Stimulated activated CD4-positive, alpha-beta T cell treated with anti-CD3 and anti-CD28 coated beads, Interleukin-4, amount 100 ng/mL, for 24 hours (primary cell): Measurements from ENCODE around the gene CAMK2A.
"Not testable (repeated sequence)": the region's sequence is repeated elsewhere in the genome, so short reads cannot be mapped to it uniquely, and the experiment has no call there.

Experiments
- DNase-seq: peaks from one replicate; pipeline ENCODE4 v3.0.0-alpha.2; 2020

CAMK2A gene

DNA sequence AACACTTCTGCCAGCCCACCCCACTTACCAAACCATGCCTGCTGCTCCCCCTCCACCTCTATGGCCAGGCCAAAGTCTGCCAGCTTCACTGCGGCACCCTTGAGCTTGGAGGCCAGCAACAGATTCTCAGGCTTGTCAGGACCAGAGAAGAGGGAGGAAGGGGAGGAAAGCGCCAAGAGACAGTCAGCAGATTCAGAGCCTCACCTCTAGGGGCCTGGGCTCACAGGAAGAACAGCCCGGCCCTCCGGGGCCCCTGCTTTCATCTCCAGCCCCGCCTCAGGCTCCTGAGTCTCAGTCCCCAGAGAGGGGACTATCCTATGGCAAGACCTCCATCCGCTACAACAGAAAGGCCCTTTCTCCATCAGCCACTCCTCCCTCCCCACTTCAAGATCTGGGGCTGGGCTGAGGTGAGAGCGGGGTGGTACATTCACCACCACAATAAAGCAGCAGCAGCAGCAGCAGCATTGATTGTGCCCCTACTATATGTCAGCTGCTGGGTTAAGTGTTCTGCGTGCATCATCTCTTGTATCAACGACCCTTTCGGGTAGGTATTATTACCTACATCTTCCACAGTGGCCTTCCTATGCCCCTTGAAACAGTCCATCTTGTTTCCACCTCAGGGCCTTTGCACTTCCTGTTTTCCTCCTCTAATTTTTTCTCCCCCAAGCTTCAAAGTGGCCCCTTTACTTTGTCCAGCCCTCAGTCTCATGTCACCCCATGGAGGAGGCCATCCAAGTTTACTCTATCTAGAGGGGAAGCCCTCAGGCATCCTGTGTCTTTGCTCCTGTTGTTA, 36.0 kb downstream of the CAMK2A start:
- no peak for DNase-seq

DNA sequence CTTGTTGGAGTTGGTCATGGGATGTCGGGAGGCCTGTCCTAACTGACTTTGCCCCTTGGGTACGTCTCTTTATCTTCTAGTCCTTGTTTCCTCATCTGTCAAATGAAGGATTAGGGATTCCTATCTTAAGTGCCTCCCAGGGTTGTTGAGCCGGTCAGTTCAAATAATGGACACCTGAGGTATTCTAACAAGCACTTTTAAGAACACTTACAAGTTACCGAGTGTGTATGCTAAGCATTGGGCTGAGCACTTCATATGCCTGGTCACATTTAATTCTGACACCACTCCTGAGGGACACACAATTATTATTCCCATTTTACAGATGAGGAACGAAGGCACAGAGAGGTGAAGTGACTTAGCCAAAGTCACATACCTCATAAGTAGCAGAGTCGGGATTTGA, 37.1 kb downstream of the CAMK2A start:
- no peak for DNase-seq

DNA sequence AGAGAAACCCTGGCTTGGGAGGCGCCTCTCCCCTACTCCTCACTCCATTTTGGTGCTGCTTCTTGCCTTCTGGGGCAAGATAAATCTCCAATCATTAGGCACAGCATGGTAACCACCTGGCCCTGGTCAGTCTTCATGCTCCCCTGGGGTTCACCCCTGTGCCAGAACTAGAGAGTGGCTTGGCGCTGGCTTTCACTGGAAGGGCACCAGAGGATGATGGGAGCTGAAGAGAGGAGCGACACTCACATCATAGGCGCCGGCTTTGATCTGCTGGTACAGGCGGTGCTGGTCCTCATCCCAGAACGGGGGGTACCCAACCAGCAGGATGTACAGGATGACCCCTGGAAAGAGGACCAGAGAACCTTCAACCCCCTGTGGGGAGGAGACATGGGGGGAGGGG, 38.1 kb downstream of the CAMK2A start:
- no peak for DNase-seq

DNA sequence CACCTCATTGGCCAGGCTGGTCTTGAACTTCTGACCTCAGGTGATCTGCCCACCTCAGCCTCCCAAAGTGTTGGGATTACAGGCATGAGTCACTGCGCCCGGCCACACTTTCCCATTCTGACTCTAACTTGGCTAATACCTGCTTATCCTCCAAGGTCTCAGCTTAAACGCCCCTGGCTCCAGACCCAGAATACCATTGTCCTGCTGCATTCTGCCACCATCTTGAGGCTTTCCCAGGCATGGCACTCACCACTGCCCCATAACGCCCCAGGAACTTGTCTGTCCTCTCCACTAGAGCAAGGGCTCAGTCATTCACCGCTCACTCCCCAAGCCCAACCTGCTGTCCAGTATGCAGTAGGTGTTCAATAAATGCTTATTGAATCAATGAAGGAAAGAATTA, 39.8 kb downstream of the CAMK2A start:
- DNase-seq = no peak

DNA sequence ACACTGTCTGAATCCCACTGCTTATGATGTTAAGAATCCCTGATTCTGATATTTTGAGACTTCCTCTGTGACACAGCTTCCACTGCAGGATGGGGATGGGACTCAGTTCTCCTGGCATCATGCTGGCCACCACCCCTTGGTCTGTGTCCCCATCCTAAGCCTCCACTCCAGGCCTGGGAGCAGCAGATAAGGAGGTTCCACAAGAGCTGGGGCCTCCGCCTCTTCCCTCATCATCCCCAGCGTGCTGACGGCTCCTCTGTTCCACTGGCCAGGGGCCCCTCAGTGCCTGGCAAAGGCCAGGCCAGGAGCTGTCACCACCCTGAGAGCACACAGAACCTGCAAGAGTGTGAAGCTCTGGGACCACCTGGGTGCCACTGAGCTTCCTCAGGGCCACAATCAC, 40.6 kb downstream of the CAMK2A start:
- no peak for DNase-seq

DNA sequence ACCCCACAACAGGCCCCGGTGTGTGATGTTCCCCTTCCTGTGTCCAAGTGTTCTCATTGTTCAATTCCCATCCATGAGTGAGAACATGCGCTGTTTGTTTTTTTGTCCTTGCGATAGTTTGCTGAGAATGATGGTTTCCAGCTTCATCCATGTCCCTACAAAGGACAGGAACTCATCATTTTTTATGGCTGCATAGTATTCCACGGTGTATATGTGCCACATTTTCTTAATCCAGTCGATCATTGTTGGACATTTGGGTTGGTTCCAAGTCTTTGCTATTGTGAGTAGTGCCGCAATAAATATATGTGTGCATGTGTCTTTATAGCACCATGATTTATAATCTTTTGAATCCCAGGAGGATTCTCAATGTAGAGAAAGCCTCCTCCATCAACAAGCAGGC, 41.1 kb downstream of the CAMK2A start:
- DNase-seq = not testable (repeated sequence)

DNA sequence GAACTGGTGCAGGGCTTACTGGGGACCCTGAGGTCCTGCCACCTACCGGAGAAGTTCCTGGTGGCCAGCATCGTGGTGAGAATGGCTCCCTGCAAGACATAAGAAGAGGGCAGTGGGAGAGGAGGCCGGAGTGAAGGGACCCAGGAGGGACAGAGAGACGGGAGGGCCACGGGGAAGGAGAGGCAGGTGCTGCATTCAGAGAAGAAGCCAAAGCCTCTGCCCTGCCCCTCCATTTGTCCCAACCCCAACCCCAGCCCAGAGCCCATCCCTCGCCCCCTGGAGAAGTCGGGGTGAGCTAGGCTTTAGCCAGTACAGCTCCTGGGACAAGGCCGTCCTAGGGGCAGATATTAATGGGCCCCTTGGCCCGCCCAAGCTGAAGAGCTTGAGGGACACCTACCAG, 41.8 kb downstream of the CAMK2A start:
- DNase-seq = no peak

DNA sequence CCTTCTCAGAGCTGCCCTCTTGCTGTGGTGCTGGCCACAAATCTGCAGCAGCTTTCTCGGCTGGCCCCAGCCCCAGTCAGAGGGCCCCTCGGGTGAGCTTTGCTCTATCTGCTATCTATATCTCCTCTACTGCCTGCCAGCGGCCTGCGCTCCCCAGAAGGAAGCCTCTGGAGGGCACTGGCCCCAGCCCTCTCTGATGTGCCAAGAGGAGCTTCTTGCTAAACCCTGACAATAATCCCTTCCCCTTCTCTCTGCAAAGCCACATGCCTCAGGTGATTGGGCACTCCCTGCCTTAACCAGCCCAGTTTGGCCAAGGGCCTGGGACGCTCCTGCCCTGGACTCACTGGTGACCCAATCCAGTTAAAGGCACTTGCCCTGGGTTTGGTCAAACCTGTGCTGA, 42.7 kb downstream of the CAMK2A start:
- DNase-seq = no peak

DNA sequence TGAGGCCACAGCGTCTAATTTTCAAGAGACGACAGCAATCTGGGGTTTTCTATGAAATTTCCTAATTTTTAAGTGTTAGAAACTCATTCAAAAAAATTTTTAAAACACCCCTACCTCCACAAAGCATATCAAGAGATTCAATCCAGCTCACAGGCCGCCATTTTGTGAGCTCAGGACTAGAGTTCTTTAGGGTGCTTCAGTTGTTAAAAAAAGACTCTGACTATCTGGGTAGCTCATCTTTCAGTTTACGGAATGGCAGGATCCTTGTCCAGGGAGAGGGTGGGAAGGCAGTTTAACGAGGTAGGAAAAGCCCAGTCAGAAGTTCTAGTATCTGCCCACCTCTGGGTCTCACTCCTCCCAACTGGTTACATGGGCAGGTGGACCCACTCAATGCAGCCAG, 43.1 kb downstream of the CAMK2A start:
- DNase-seq = no peak

DNA sequence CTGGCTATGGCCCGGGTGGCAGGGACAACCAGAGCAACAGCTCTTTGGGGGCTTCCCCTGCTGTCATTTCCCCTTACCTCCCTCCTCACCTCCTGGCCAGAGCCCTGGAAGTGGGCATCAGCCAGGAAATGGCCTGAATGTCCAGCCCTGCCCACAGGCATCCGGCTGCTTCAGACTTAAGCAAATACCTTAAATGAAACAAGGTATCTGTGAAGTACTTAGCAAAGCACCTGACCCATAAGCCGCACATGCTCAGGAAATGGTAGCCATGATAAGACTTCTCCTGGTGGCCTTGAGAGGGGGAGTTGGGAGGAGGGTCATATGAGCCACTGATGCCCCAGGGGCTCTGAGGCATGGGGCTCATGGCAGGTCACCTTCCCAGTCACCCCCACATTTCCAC, 43.8 kb downstream of the CAMK2A start:
- DNase-seq = no peak

DNA sequence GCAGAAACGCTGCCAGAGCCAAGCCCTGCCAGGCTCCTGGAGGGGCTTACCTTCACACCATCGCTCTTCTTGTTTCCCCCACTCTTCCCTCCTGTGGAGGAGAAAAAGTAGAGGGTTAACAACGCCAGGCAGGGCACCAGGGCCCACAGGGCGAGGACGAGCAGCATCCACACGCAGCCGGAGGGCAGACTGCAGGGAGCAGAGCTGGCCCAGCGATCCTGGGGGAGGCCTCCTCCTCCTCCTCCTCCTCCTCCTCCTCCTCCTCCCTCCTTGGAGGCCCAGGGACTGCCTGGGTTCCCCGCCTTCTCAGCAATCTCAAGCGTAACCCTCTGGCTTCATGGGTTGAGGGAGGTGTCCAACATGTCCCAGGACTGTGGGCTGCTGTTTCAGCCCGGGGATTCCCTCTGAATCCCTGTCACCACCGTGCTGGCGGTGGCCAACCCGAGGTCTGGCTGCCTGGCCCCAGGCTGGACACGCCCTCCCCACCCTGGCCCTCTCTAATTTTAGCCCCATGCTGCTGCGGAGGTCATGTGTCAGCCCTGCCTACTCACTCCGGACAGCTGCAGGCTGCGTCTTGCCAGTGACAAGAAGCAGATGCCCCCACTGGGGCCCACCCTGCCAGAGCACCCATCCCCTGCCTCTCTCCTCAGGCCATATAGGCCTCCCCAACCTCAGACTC, 44.3 kb downstream of the CAMK2A start:
- no peak for DNase-seq

DNA sequence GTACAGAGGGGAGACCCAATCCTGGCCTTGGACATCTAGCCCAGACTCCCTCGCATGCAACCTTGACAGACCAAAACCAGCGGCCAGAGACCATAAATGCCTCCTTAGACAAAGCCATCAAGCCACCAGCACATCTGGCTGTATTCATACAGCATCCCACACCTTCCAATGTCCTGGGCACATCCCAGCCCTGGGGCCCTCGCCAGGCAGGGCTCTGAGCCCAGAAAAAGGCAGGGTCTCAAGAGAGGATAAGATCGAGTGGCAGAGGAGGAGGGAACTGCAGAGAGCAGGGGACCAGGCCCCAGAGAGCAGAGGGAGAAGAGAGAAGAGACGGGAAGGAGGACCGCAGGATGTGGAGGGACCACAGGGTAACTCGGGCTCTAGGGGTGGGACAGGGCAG, 45.4 kb downstream of the CAMK2A start:
- no peak for DNase-seq

DNA sequence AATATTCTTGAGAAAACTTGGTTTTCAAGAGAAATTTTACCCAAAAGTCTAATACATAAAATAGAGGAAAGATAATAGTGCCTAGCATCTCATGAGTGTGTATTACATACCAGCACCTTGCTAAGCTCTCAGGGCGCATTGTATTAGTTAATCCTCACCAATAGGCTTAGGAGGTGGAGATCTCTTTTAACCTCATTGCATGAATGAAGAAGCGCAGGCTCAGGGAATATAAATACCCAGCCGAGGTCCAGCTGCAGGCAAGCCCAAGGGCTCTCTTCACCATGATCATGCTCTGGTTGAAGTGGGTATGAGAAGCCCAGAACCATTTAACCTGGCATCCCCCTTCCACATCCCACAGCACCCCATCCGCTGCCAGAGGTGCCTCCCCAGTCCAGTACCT, 46.0 kb downstream of the CAMK2A start:
- DNase-seq = no peak

DNA sequence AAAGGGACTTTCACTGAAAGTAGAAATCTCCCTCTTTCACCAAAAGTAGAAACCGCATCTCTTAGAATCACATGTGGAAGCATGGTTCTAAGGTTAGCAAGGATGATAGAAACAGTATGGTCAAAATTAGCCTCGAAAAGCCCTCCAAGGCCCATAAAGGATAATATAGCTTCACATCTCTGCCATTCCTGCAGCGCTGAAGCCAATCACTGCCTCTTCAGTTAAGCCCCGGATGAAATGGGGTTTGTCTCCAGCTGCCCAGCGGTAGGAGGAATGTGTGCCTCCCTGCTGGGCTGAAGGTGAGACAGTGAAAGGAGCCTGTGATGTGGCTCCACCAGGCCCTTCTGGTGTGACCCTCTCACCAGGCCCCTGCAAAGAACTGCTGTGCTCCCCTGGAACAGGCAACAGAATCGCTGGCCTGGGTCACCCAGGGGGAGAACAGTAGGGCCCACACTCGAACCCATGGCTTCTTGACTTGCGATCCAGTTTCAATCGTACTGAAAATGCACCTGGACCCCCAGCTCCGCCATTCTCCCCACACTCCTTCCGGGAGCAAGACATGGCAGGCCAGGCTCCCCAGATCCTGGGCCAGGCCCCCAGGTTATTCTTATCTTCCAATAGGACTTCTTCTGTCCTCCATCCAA, 47.2 kb downstream of the CAMK2A start:
- no peak for DNase-seq

DNA sequence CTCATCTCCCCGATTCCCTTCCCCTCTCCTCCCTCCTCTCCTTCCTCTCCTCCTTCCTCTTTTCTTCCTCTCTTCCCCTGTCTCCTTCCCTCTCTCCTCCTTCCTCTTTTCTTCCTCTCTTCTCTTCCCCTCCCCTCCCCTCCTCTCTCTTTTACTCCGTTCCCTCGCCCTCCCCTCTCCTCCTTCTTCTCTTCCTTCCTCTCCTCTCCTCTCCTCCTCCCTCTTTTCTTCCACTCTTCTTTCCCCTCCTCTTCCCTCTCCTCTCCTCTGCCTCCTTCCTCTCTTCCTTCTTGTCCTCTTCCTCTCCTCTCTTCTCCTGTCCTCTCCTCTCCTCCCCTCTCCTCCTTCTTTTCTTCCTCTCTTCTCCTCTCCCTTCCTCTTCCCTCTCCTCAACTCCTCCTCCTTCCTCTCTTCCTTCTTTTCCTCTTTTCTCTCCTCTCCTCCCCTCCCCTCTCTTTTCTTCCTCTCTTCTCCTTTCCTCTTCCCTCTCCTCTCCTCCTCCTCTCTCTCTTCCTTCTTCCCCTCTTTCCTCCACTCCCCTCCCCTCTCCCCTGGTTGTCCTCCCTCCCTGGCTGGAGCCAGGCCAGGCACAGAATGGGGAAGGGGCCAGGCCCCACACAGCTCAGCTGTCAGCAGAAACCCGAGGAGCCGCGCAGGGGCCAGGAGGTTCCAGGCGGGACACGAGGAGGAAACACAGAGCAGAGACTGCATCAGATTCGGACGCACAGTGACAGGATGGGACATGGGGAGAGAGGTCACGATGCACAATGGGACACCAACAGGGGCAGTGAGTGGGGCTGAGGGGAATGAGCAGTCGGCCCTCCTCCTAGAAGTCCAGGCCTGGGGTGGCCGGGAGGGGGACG, 48.0 kb downstream of the CAMK2A start:
- DNase-seq = no peak

DNA sequence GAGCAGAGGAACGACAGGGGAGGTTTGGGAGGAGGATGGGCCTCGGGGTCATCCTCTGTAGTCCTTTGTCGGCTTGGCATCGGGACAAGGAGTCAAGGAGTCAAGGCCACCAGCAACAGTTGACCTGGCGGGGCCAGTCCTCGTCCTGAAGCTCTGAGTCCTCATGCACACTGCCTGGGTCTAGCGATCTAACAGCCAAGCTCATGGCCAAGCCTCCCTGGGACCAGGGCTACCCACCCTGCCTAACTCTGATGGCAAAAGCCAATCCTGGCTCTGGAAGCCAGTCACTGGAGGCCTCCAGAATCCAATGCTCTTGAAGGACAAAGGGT, 49.8 kb downstream of the CAMK2A start:
- DNase-seq = no peak

DNA sequence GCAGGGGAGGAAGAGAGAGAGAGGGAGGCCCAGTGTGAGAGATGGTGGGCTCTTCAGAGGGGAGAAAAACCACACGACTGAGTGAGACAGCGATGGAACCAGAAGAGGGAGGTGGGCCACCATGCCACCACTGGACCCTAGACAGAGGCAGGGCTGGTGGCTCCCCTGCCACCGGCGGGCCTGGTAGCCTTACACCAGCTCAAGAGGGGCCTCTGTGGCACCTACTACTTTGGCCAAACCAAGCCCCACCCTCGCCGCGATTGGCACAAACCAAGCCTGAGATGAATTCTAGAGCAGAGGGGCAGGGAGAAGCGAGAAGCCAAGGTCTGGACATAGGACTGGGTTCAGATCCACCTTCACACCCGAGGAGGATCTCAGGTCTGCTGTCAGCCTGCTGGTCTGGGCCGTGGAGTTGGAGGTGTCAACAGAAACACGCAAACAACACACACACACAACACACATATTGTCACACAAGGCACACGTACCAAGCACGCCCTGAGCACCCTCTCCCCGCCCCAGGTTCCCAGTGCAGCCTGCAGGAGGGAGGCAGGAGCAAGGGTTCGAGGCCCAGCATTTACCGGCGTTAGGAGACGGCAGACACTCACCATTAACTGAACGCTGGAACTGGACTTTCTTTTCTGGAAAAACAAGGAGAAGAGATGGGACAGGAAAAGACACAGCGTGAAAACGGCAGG, 50.3 kb downstream of the CAMK2A start:
- no peak for DNase-seq

DNA sequence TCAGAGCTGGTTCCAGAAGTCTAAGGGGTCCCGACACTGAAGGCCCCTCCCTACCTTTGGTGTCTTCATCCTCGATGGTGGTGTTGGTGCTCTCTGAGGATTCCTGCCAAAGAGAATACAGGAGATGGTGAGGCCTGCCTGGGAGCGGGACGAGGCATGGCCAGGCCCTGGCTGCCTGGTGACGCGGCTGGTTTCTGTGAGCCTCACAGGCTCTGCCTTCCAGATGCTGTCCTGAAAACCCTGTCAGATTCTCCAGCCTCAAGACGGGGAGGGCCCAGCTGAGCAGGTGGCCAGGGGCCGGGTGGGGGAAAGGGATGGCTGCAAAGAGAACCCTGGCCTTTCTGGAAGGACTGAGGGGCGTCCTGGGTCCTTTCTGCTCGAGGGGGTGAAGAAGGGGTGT, 50.9 kb downstream of the CAMK2A start:
- DNase-seq = no peak

DNA sequence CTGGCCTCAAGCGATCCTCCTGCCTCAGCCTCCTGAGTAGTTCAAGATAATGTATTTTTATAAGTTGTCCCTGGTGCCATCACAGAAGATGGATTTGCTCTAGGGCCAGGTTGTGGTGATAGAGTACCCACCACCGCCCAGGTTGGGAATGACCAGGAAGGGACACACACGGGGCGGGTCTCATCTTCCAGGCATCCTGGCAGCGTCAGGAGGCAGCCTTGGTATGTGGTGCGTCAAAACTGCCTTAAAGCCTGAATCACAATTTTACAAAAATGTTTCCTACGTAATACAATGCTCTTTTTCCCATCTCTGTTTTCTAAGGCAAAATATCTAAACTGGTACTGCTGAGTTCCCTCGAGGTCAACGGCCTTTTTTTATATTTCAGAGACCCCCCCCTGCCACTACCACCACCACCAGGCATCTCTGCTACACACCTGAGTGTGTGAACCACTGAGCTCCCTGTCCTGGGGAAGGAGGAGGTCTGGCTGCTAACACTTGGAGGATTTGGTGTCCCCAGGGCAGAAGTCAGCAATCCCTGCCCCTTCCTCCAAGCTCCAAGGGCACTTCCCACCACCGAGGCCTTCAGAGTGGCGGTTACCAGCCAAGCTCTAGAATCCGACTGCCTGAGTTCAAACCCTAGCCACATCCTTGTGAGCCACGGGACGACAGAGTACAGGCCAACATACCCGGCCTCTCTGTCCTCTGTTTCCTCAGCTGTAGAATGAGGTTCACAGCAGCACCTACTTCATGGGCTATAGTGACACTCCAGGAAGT, 52.4 kb downstream of the CAMK2A start:
- no peak for DNase-seq

DNA sequence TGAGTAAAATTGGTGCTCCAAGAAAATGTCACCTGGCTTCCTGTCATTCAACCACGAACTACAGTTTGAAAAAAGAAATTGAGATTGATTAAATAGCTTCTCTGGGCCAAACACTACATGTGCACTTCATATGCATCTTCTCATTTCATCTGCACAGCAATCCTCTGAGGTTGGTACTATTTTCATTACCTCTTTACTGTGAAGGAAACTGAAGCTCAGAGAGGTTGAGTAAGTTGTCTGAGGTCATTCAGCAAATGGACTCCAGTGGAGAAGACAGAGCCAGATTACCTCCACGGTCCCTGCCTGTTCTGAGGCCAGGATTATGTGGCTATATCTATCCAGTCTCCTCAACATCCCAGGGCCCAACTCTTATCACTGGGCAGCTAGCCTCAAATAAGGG, 53.3 kb downstream of the CAMK2A start:
- DNase-seq = no peak

DNA sequence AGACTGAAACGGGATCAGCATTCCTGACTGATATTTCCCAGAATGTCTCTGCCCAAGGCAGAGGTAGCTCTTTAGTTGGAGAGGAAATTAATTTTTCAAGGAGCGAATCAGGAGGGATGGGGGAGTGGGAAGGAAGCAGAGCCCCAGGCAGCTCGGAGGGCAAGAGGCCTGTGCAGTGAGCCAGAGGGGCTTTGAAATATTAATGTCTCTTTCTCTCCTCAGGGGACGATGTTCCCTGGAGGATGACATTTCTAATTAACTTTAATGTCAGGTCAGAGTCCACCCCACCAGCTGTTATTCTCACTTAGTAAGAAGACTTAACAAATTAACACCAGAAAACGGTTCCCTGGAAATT, 54.1 kb downstream of the CAMK2A start:
- DNase-seq = no peak
